Liver (tissue), 9 donors: Measurements from ENCODE around the gene ST6GALNAC3. TPM values are rescaled to one million over a fixed set of nuclear protein-coding genes. Genes with fewer than 3 reads are reported as not detected.

Experiments used
- DNase-seq: peaks from one replicate; pipeline ENCODE4 v3.0.0-alpha.2; 2017; ENCODE audit warnings: low spot score
- H3K27ac ChIP-seq, 2 donors: one replicate each; pipeline ENCODE4 v1.7.0; 2013; ENCODE audit warnings: inconsistent platforms in 2 of 2, low read length in 2 of 2, control low read depth in 1 of 2, low read depth in 1 of 2, mild to moderate bottlenecking in 1 of 2
- H3K27me3 ChIP-seq, 4 donors: one replicate each; pipeline versions ENCODE4 v1.6.1 to v1.7.0; 2013; ENCODE audit warnings: low read length in 3 of 4, inconsistent platforms in 1 of 4, mild to moderate bottlenecking in 1 of 4, moderate library complexity in 1 of 4; ENCODE audit not compliant: control insufficient read depth in 4 of 4, insufficient read depth in 4 of 4
- H3K36me3 ChIP-seq, 4 donors: one replicate each; pipeline versions ENCODE4 v1.6.1 to v1.7.0; 2013; ENCODE audit warnings: low read length in 3 of 4, mild to moderate bottlenecking in 3 of 4, low read depth in 1 of 4, moderate library complexity in 1 of 4; ENCODE audit not compliant: control insufficient read depth in 4 of 4, insufficient read depth in 3 of 4
- H3K4me1 ChIP-seq, 4 donors: one replicate each; pipeline versions ENCODE4 v1.6.1 to v1.7.0; 2013; ENCODE audit warnings: low read length in 3 of 4, mild to moderate bottlenecking in 3 of 4, moderate library complexity in 1 of 4; ENCODE audit not compliant: control insufficient read depth in 4 of 4, insufficient read depth in 4 of 4
- H3K4me3 ChIP-seq, 3 donors: one replicate each; pipeline versions ENCODE4 v1.6.1 to v1.7.0; 2013; ENCODE audit warnings: low read length in 3 of 3, control low read depth in 1 of 3, low read depth in 1 of 3, mild to moderate bottlenecking in 1 of 3
- H3K9ac ChIP-seq, 2 donors: one replicate each; pipeline ENCODE4 v1.7.0; 2013; ENCODE audit warnings: low read length in 2 of 2, mild to moderate bottlenecking in 2 of 2, moderate library complexity in 2 of 2, control low read depth in 1 of 2, low read depth in 1 of 2
- H3K9me3 ChIP-seq, 4 donors: one replicate each; pipeline versions ENCODE4 v1.6.1 to v1.7.0; 2013; ENCODE audit warnings: low read length in 3 of 4; ENCODE audit not compliant: control insufficient read depth in 4 of 4
- FOXA2 ChIP-seq: IDR thresholded peaks from 2 replicates; pipeline ENCODE4 v1.6.1; 2016; ENCODE audit warnings: antibody characterized with exemption
- GABPA ChIP-seq, 2 donors: IDR thresholded peaks in 1 of 2; conservative IDR thresholded peaks in 1 of 2; 2 replicates each; pipeline ENCODE4 v1.6.1; 2016; ENCODE audit warnings: antibody characterized with exemption in 2 of 2, mild to moderate bottlenecking in 1 of 2, moderate library complexity in 1 of 2
- HNF4A ChIP-seq, 2 donors: conservative IDR thresholded peaks; 2 replicates each; pipeline ENCODE4 v1.6.1; 2016; ENCODE audit warnings: antibody characterized with exemption in 2 of 2, mild to moderate bottlenecking in 2 of 2
- HNF4G ChIP-seq: IDR thresholded peaks from 2 replicates; pipeline ENCODE4 v1.6.1; 2016; ENCODE audit warnings: antibody characterized with exemption
- JUND ChIP-seq, 2 donors: IDR thresholded peaks; 2 replicates each; pipeline ENCODE4 v1.6.1; 2016; ENCODE audit warnings: antibody characterized with exemption in 2 of 2
- NR2F2 ChIP-seq: IDR thresholded peaks from 2 replicates; pipeline ENCODE4 v1.6.1; 2016; ENCODE audit warnings: antibody characterized with exemption
- RAD21 ChIP-seq, 2 donors: IDR thresholded peaks; 2 replicates each; pipeline ENCODE4 v1.6.1; 2016; ENCODE audit warnings: antibody characterized with exemption in 2 of 2, mild to moderate bottlenecking in 2 of 2
- RXRA ChIP-seq, 2 donors: IDR thresholded peaks; 2 replicates each; pipeline ENCODE4 v1.6.1; 2017 to 2018; ENCODE audit warnings: antibody characterized with exemption in 2 of 2, mild to moderate bottlenecking in 1 of 2
- SP1 ChIP-seq: IDR thresholded peaks from 2 replicates; pipeline ENCODE4 v1.6.1; 2018; ENCODE audit warnings: antibody characterized with exemption, mild to moderate bottlenecking
- TAF1 ChIP-seq: conservative IDR thresholded peaks from 2 replicates; pipeline ENCODE4 v1.6.1; 2016; ENCODE audit warnings: antibody characterized with exemption, mild to moderate bottlenecking
- YY1 ChIP-seq: IDR thresholded peaks from 2 replicates; pipeline ENCODE4 v1.6.1; 2016; ENCODE audit warnings: antibody characterized with exemption, mild to moderate bottlenecking
- WGBS: extraction: QIAGEN DNeasy Blood & Tissue Kit; methylation state at CpG from one replicate; pipeline ENCODE4 v1.1.7; 2013; 5-methylcytosine and 5-hydroxymethylcytosine counted together
- polyA plus RNA-seq, 2 donors: library from polyadenylated mRNA; stranded (reverse) in 1 of 2; unstranded in 1 of 2; fragments of 200-250 nt in 1 of 2; fragments of >200 nt in 1 of 2; fragmentation: Nextera tagmentation in 1 of 2; extraction: Ambion mirVana in 1 of 2; gene quantifications; one replicate each; pipeline versions ENCODE4 v1.2.1 to v1.2.3, GENCODE V29; 2013 to 2015
- total RNA-seq, 2 donors: library from RNA; depleted of rRNA; stranded (reverse); fragments of >200 nt; gene quantifications; one replicate each; pipeline ENCODE4 v1.2.3, GENCODE V29; 2014
- TF ChIP-seq, protein P1 (sequence below): IDR thresholded peaks from 2 replicates; pipeline ENCODE4 v1.6.1; 2016; ENCODE audit warnings: antibody characterized with exemption
- TF ChIP-seq, protein P2 (sequence below): IDR thresholded peaks from 2 replicates; pipeline ENCODE4 v1.6.1; 2016; ENCODE audit warnings: antibody characterized with exemption
- TF ChIP-seq, protein P3 (sequence below): fragments of 150-350 bp; IDR thresholded peaks from 2 replicates; pipeline ENCODE4 v1.5.1; 2017; ENCODE audit warnings: improper control_type of control experiment, low read depth, low read length; ENCODE audit not compliant: missing input control
- TF ChIP-seq, protein P4 (sequence below): IDR thresholded peaks from 2 replicates; pipeline ENCODE4 v1.6.1; 2016; ENCODE audit warnings: antibody characterized with exemption
- donor health status: healthy.
- donor health status: healthy.
- donor health status: healthy.
- donor health status: healthy.
- donor health status: healthy.

The ST6GALNAC3 gene
- total and polyA plus RNA-seq, 4 donors, result 1.2 to 5.0 (median 3.2) TPM

DNA sequence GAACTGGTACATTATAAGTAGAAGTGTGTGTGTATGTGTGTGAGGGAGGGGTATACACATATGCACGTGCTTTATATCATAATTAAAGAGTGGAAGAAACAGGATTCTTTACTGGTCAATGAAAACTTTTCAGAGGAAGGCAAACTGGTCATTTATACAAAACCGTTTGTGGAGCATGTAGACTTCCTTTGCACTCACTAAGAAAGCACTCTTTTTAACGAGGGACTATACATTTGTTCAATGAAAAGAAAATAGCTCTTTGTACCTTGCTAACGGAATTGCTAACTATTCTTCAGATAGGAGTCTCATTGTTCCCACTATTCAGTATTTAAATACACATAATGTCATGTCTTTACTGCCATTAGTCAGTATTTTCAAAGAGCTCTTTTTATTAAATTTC is 219.3 kb downstream of the ST6GALNAC3 start:
- Histone ChIP-seq H3K36me3 (no peaks in the 10 kb centered on the region), H3K4me3 (no peak overlapping the region), H3K4me1 (no peaks in the 10 kb centered on the region), H3K9ac (no peak overlapping the region), H3K27me3 (no peaks in the 10 kb centered on the region), H3K27ac (no peak overlapping the region), H3K9me3 (no peaks in the 10 kb centered on the region)
- DNase-seq, result no peak
- 57% methylated on average over 4 of the region's 4 CpGs for WGBS
- TF ChIP-seq GABPA (IDR thresholded peaks at IDR 0.05 in 1 of 2, conservative IDR thresholded peaks at IDR 0.05 in 1 of 2) (no peak), RXRA (IDR thresholded peaks at IDR 0.05) (no peak), HNF4G (no peak), SP1 (no peak)
- TF ChIP-seq, protein P1, sequence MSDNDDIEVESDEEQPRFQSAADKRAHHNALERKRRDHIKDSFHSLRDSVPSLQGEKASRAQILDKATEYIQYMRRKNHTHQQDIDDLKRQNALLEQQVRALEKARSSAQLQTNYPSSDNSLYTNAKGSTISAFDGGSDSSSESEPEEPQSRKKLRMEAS, result no peak
- TF ChIP-seq, protein P2, sequence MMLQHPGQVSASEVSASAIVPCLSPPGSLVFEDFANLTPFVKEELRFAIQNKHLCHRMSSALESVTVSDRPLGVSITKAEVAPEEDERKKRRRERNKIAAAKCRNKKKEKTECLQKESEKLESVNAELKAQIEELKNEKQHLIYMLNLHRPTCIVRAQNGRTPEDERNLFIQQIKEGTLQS, result no peak

DNA sequence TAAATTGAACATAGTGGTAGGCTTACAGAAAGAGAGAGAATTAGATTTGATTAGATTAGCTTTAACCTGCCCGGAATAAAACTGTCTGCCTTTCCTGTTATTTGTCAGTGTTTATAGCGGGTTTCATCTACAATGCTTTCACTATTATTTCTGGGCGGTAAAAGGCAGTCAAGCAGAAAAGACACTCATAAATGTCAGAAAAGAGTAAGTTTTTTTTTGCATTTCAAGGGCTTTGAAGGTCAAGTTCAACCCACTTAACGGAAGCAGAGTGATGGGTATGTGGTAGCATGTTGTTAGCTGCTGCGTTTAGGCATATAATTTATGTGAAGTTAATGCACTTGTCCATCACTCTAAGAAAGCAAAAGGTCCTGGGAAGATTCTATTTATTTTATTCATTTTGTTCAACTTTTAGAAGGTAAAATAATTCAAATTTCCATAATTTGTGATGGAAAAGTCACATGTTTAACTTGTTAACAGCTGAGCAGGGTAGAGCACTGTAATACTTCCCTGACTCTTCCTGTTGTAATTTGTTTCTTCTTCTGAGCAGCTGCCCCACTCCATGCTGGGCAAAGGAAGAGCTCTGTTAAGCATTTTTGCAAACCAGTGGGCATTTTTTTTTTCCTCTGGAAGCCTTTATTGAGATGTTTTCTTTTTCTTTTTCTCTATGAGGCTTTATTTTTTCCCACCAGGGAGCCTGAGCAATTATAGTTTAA is 220.1 kb downstream of the ST6GALNAC3 start:
- no peak for TF ChIP-seq SP1
- TF ChIP-seq RXRA (IDR thresholded peaks at IDR 0.05), result no peak
- TF ChIP-seq JUND (IDR thresholded peaks at IDR 0.05), result no peak
- H3K9ac ChIP-seq, result no peak overlapping the region
- H3K4me3 ChIP-seq, result no peak overlapping the region
- no peak overlapping the region for H3K27ac ChIP-seq
- H3K9me3 ChIP-seq, result no peaks in the 10 kb centered on the region
- no peaks in the 10 kb centered on the region for H3K36me3 ChIP-seq
- H3K4me1 ChIP-seq, result no peaks in the 10 kb centered on the region
- 70% methylated on average over 5 of the region's 5 CpGs for WGBS
- H3K27me3 ChIP-seq, result no peaks in the 10 kb centered on the region
- no peak for DNase-seq

DNA sequence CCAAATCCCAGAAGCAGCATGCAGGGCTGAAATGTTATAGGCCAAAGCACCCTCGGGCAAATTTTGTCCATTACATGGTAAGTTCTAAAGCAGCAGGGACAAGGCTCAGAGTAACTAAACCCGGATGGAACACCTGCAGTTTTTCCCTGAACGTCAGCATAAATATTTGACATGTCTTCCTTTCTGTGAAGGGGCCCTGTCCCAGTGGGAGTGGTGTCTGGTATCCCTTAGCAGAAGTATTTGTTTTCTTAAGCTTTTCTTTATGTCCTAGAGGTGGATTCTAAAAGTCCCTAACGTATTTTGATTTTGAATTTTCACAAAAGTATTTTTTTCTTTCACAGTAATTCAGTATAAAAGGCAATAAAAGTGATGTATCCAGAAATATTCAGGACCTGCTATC is 223.9 kb downstream of the ST6GALNAC3 start:
- WGBS, result 62% methylated on average over 4 of the region's 4 CpGs
- DNase-seq, result no peak
- no peak for TF ChIP-seq YY1
- TF ChIP-seq GABPA (IDR thresholded peaks at IDR 0.05 in 1 of 2, conservative IDR thresholded peaks at IDR 0.05 in 1 of 2), result no peak
- no peak for TF ChIP-seq RXRA (IDR thresholded peaks at IDR 0.05)
- TF ChIP-seq HNF4G, result no peak

DNA sequence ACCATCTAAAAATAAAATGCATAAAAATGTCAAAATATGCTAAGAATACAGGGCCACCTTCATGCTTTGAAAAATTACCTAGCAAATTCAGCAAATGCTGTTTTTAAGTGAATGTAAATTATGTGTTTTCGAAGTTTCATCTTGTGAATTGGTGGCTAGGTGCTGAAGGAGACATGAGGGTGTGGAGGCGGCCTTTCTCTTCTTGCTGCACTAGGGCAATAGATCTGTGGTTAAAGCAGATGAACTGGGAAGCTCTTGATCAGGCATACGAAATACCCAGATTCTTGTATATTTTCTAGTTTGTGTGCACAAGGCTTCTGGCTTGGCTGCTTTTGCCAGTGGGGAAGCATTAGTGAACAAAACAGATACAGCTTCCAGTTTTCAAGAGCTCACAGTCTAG is 224.5 kb downstream of the ST6GALNAC3 start:
- Histone ChIP-seq H3K4me1 (no peaks in the 10 kb centered on the region), H3K27me3 (no peaks in the 10 kb centered on the region), H3K9me3 (no peaks in the 10 kb centered on the region), H3K4me3 (no peak overlapping the region), H3K9ac (no peak overlapping the region), H3K27ac (no peak overlapping the region), H3K36me3 (no peaks in the 10 kb centered on the region)
- 84% methylated on average over 3 of the region's 3 CpGs for WGBS
- DNase-seq, result no peak
- TF ChIP-seq HNF4A (conservative IDR thresholded peaks at IDR 0.05), result no peak
- no peak for TF ChIP-seq GABPA (IDR thresholded peaks at IDR 0.05 in 1 of 2, conservative IDR thresholded peaks at IDR 0.05 in 1 of 2)
- no peak for TF ChIP-seq FOXA2
- TF ChIP-seq JUND (IDR thresholded peaks at IDR 0.05), result no peak
- TF ChIP-seq, protein P3, sequence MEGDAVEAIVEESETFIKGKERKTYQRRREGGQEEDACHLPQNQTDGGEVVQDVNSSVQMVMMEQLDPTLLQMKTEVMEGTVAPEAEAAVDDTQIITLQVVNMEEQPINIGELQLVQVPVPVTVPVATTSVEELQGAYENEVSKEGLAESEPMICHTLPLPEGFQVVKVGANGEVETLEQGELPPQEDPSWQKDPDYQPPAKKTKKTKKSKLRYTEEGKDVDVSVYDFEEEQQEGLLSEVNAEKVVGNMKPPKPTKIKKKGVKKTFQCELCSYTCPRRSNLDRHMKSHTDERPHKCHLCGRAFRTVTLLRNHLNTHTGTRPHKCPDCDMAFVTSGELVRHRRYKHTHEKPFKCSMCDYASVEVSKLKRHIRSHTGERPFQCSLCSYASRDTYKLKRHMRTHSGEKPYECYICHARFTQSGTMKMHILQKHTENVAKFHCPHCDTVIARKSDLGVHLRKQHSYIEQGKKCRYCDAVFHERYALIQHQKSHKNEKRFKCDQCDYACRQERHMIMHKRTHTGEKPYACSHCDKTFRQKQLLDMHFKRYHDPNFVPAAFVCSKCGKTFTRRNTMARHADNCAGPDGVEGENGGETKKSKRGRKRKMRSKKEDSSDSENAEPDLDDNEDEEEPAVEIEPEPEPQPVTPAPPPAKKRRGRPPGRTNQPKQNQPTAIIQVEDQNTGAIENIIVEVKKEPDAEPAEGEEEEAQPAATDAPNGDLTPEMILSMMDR, result no peak
- TF ChIP-seq NR2F2, result no peak
- TF ChIP-seq TAF1, result no peak
- TF ChIP-seq, protein P4, sequence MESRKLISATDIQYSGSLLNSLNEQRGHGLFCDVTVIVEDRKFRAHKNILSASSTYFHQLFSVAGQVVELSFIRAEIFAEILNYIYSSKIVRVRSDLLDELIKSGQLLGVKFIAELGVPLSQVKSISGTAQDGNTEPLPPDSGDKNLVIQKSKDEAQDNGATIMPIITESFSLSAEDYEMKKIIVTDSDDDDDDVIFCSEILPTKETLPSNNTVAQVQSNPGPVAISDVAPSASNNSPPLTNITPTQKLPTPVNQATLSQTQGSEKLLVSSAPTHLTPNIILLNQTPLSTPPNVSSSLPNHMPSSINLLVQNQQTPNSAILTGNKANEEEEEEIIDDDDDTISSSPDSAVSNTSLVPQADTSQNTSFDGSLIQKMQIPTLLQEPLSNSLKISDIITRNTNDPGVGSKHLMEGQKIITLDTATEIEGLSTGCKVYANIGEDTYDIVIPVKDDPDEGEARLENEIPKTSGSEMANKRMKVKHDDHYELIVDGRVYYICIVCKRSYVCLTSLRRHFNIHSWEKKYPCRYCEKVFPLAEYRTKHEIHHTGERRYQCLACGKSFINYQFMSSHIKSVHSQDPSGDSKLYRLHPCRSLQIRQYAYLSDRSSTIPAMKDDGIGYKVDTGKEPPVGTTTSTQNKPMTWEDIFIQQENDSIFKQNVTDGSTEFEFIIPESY, result no peak
- TF ChIP-seq HNF4G, result no peak
- no peak for TF ChIP-seq RAD21 (IDR thresholded peaks at IDR 0.05)
- TF ChIP-seq YY1, result no peak
- TF ChIP-seq, protein P1, result no peak

More for the DNA sequence above, 223.9 kb downstream of the ST6GALNAC3 start:
- H3K4me1 ChIP-seq, result no peaks in the 10 kb centered on the region
- no peaks in the 10 kb centered on the region for H3K9me3 ChIP-seq
- no peak overlapping the region for H3K27ac ChIP-seq
- no peaks in the 10 kb centered on the region for H3K27me3 ChIP-seq
- no peaks in the 10 kb centered on the region for H3K36me3 ChIP-seq
- no peak overlapping the region for H3K9ac ChIP-seq
- no peak overlapping the region for H3K4me3 ChIP-seq
